ENCODE measurements around the gene METTL2B. TPM values are rescaled to one million over a fixed set of nuclear protein-coding genes. Genes with fewer than 3 reads are reported as not detected.
"Not testable (repeated sequence)": the region's sequence is repeated elsewhere in the genome, so short reads cannot be mapped to it uniquely, and the experiment has no call there.

The METTL2B gene, protein sequence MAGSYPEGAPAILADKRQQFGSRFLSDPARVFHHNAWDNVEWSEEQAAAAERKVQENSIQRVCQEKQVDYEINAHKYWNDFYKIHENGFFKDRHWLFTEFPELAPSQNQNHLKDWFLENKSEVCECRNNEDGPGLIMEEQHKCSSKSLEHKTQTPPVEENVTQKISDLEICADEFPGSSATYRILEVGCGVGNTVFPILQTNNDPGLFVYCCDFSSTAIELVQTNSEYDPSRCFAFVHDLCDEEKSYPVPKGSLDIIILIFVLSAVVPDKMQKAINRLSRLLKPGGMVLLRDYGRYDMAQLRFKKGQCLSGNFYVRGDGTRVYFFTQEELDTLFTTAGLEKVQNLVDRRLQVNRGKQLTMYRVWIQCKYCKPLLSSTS
- total RNA-seq (2014; rRNA removed; shearing (Covaris generic)) (25.4 and 27.8 TPM in 2 replicates), total RNA-seq (2022) (35.4 and 40.7 TPM in 2 replicates), Bru-seq, nascent RNA (percentile 75 among the genes with signal in this experiment), BruChase-seq, experiment 1, labeled RNA remaining after a 6-hour chase (percentile 88 among the genes with signal in this experiment), BruChase-seq, experiment 2, labeled RNA remaining after a 2-hour chase (percentile 87 among the genes with signal in this experiment)
- long read RNA-seq, full-length matches to known transcripts, result 10 of 19 reads
- long read RNA-seq, partial matches to known transcripts, result 4 of 19 reads
- long read RNA-seq, other reads (novel, unspliced or antisense), result 5 of 19 reads

DNA sequence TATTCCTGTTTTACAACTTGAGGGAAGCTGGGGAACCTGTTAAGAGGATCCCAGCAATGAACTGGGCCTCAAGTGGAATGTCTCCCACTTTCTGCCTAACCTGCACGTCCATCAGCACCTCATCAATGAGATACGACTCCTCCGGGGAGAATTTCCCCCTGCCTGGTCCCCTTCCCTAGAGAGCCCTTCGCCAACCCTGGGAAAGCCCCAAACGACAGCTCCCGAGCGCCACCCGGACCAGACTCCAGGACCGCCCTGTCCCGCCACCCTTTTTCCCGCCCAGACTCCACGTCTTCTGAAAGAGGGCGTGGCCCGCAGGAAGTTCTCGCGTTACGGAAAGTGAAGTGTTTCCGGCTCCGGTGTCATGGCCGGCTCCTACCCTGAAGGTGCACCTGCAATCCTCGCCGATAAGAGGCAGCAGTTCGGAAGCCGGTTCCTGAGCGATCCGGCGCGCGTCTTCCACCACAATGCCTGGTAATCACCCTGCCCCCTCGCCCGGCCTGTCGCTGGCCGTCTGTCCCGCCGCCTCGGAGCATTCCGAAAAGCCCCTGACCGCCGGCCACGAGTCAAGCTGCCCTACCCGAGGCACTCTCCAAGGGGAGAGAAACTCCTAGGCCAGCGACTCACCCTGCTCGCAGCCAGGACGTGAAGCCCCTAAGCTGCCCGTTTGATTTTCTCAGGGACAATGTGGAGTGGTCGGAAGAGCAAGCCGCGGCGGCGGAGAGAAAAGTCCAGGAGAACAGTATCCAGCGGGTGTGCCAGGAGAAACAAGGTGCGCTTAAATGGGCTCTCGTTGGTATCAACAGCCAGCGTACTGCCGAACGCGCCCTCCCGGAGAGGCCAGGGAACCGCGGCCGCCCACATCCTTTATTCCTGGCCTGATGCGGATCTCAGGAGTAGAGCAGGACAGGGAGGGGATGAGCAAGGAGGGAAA lies at the start of gene METTL2B:
TSS of gene METTL2B (plus strand) at position 347 of the 934 bp plus-strand sequence. CDS start at position 365, 18 bp downstream.
- peak; percentile 96 for DNase-seq (ENCODE audit: low spot score)
- TF ChIP-seq, protein P1, sequence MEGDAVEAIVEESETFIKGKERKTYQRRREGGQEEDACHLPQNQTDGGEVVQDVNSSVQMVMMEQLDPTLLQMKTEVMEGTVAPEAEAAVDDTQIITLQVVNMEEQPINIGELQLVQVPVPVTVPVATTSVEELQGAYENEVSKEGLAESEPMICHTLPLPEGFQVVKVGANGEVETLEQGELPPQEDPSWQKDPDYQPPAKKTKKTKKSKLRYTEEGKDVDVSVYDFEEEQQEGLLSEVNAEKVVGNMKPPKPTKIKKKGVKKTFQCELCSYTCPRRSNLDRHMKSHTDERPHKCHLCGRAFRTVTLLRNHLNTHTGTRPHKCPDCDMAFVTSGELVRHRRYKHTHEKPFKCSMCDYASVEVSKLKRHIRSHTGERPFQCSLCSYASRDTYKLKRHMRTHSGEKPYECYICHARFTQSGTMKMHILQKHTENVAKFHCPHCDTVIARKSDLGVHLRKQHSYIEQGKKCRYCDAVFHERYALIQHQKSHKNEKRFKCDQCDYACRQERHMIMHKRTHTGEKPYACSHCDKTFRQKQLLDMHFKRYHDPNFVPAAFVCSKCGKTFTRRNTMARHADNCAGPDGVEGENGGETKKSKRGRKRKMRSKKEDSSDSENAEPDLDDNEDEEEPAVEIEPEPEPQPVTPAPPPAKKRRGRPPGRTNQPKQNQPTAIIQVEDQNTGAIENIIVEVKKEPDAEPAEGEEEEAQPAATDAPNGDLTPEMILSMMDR (conservative IDR thresholded peaks at IDR 0.05; ENCODE audit: low read length), result peak; percentile 61
- H2AFZ ChIP-seq (ENCODE audit: low read length), result peak within 1 kb of the TSS; percentile 85
- CTCF ChIA-PET (ENCODE audit: unreplicated experiment); H3K9me2 ChIP-seq (ENCODE audit: insufficient read depth, low read length); H4K20me1 ChIP-seq (ENCODE audit: insufficient read depth, low read length); H3K9me3 ChIP-seq (ENCODE audit: low read length); BruUV-seq (replicated peaks): not testable (repeated sequence)
- peaks cover 24% of the 10 kb centered on the region for H3K4me1 ChIP-seq (ENCODE audit: insufficient read depth, low read length, poor library complexity, severe bottlenecking)
- intact Hi-C loops (cut with micrococcal nuclease; ENCODE audit: unreplicated experiment), result loop anchor here (2.0 kb wide), 2 partner anchors 56 to 406 kb away; no protein-coding TSS in a partner anchor
- peak within 1 kb of the TSS; percentile 76 for H3K4me3 ChIP-seq (ENCODE audit: low read depth, low read length, poor library complexity, severe bottlenecking)
- H3K27ac ChIP-seq (ENCODE audit: low read depth, low read length, poor library complexity, severe bottlenecking), result peak within 1 kb of the TSS; percentile 78
- H3K36me3 ChIP-seq (ENCODE audit: insufficient read depth, low read length), result peaks cover 25% of the 10 kb centered on the region
- POLR2A ChIA-PET, result interaction anchor here (0.5 to 1.1 kb wide), 5 partner anchors 34 to 680 kb away, joined by 3 read pairs; no protein-coding TSS in a partner anchor
- H3K79me2 ChIP-seq (ENCODE audit: insufficient read depth, low read depth, low read length), result peaks cover 25% of the 10 kb centered on the region
- H3K4me2 ChIP-seq (ENCODE audit: low read length), result peak within 1 kb of the TSS; percentile 100

DNA sequence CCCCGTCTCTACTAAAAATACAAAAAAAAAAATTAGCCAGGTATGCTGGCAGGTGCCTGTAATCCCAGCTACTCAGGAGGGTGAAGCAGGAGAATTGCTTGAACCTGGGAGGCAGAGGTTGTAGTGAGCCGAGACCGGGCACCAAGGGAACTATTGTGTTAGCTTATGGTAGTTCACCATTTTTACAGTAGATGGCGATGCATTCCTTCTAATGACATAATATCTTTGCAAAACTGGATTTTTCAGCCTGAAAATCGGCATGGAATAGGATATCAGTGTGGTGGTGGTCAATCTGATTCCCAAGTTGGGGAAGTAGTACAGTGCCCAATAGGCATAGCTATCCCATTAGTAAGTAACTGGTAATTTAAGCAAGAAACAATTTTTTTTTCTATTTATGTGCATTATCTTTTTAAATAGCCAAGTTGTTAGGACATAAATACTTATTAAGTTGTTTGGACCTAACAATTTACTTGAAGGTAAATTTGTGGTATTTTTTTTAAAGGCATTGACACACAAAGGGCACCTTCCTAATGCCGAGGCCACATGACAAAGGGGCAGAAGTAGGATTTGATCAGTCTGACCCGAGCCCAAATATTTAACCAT lies 49.2 kb upstream of the METTL2B start:
- no peak overlapping the region for H3K27ac ChIP-seq (ENCODE audit: low read depth, low read length, poor library complexity, severe bottlenecking)
- TF ChIP-seq EZH2phosphoT487 (IDR thresholded peaks at IDR 0.05; ENCODE audit: borderline replicate concordance, low read depth, low read length), result no peak
- TF ChIP-seq, protein P1 (conservative IDR thresholded peaks at IDR 0.05; ENCODE audit: low read length), result peak; percentile 87
- POLR2A ChIA-PET, result interaction anchor here (0.6 to 1.9 kb wide), 10 partner anchors 9 to 140 kb away, joined by 3 to 7 read pairs (median 3); no protein-coding TSS in a partner anchor
- H3K4me2 ChIP-seq (ENCODE audit: low read length), result no peak overlapping the region
- no peaks in the 10 kb centered on the region for H4K20me1 ChIP-seq (ENCODE audit: insufficient read depth, low read length)
- peak; percentile 70 for DNase-seq (ENCODE audit: low spot score)
- no peak overlapping the region for H2AFZ ChIP-seq (ENCODE audit: low read length)
- no TSS peak for BruUV-seq (replicated peaks)
- no peaks in the 10 kb centered on the region for H3K79me2 ChIP-seq (ENCODE audit: insufficient read depth, low read depth, low read length)
- no peaks in the 10 kb centered on the region for H3K4me1 ChIP-seq (ENCODE audit: insufficient read depth, low read length, poor library complexity, severe bottlenecking)
- intact Hi-C loops (cut with micrococcal nuclease; ENCODE audit: unreplicated experiment), result loop anchor here (1.0 to 5.0 kb wide), 2 partner anchors 32 to 240 kb away; no protein-coding TSS in a partner anchor
- no peak overlapping the region for H3K4me3 ChIP-seq (ENCODE audit: low read depth, low read length, poor library complexity, severe bottlenecking)
- CTCF ChIA-PET (ENCODE audit: unreplicated experiment), result interaction anchor here (0.7 to 3.3 kb wide), 3 partner anchors 9 to 33 kb away, joined by 3 to 31 read pairs (median 4); no protein-coding TSS in a partner anchor
- no peaks in the 10 kb centered on the region for H3K9me2 ChIP-seq (ENCODE audit: insufficient read depth, low read length)
- H3K36me3 ChIP-seq (ENCODE audit: insufficient read depth, low read length), result no peaks in the 10 kb centered on the region; the same call in 1 of the 2 replicates
- no peaks in the 10 kb centered on the region for H3K9me3 ChIP-seq (ENCODE audit: low read length)
